GM12892 (cell line): ENCODE results near the gene TCL1B.

ENCODE experiments used
- POLR2A ChIP-seq: IDR thresholded peaks from 2 replicates; pipeline ENCODE4 v1.6.1; 2011; ENCODE audit warnings: low read depth, low read length, control low read depth
- POLR2AphosphoS5 ChIP-seq: IDR thresholded peaks from 2 replicates; pipeline ENCODE4 v1.6.1; 2011; ENCODE audit warnings: low read depth, low read length, control low read depth

- TF ChIP-seq POLR2AphosphoS5 (no peak), POLR2A (no peak)
Measured at GRCh38 chr14:95683793-95684192, 2.4 kb upstream of the TCL1B start.
